GM12891 (cell line): ENCODE data around the gene UBR2.

ENCODE experiments used
- DNase-seq: peaks from one replicate; pipeline ENCODE4 v3.0.0; 2011; ENCODE audit warnings: low spot score; ENCODE audit not compliant: insufficient read length
- FAIRE-seq: peaks from 2 replicates; lab custom pipeline; 2011; peaks lifted over from hg19 to GRCh38; lab: Jason Lieb, UNC
- PAX5 ChIP-seq: IDR thresholded peaks from 2 replicates; pipeline ENCODE4 v1.6.1; 2011; ENCODE audit warnings: low read length, moderate library complexity, mild to moderate bottlenecking; ENCODE audit not compliant: insufficient read depth, severe bottlenecking
- POLR2A ChIP-seq: IDR thresholded peaks from 2 replicates; pipeline ENCODE4 v1.6.1; 2011; ENCODE audit warnings: low read depth, low read length, control low read depth
- POLR2AphosphoS5 ChIP-seq: IDR thresholded peaks from 2 replicates; pipeline ENCODE4 v1.6.1; 2011; ENCODE audit warnings: low read depth, low read length, control low read depth
- POU2F2 ChIP-seq: IDR thresholded peaks from 2 replicates; pipeline ENCODE4 v1.6.1; 2011; ENCODE audit warnings: low read depth, mild to moderate bottlenecking, control low read depth, low read length, moderate library complexity
- SPI1 ChIP-seq: IDR thresholded peaks from 2 replicates; pipeline ENCODE4 v1.6.1; 2011; ENCODE audit warnings: low read depth, low read length, control low read depth
- TAF1 ChIP-seq: IDR thresholded peaks from 2 replicates; pipeline ENCODE4 v1.6.1; 2011; ENCODE audit warnings: low read depth, low read length, control low read depth

Gene UBR2

DNA sequence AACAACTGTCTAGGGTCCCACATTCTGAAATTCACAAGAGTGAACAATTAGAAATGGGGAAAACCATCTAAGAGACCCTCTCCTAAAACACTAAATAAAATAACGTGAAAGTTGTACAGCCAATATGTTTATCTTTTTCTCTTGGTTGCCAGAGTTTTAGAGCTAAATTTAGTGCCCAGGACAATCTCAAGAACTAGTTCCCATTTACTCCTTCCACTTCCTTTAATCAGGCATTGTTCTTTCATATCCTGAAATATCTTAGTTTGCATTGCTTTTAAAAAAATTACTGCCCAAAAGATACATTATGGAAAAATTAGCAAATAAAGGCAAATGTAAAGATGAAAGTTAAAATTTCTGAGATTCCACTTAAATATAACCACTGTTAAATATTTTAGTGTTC, 33.1 kb upstream of the UBR2 start:
- FAIRE-seq (no peak), DNase-seq (no peak)
- TF ChIP-seq TAF1: no peak
- TF ChIP-seq POLR2AphosphoS5: no peak
- TF ChIP-seq SPI1: no peak
- no peak for TF ChIP-seq POU2F2
- TF ChIP-seq PAX5: no peak

DNA sequence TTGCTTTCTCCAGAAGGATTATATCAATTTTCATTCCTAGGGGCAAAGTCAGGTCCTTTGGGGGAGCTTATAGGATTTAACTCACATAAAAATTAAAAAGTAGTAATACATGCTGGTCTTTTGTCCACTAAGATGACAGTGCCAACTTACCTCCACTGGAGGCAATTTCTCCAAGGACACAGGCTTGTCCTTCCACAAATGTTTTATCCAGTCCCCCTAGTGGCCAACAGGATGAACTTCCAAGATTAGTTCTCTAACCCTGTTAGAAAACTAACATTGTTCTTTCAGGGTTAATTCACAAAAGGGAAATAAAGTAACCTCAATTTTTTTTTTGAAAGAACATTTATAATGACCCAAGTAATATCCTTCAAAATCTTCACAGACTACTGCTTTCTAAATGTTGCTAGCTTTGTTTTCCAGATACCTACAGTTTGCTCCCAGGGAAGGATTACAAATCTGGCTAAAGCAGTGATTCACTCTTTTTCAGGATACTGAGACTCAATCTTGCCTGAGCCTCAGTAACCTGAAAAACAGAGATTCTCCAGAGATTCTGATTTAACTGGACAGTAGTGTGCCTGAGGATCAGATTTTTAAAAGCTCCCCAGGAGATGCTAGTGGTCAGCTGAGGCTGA, 31.7 kb upstream of the UBR2 start:
- FAIRE-seq (peak; percentile 64), DNase-seq (no peak)
- no peak for TF ChIP-seq TAF1
- no peak for TF ChIP-seq POLR2AphosphoS5
- TF ChIP-seq SPI1: no peak
- no peak for TF ChIP-seq PAX5
- no peak for TF ChIP-seq POU2F2
- no peak for TF ChIP-seq POLR2A

DNA sequence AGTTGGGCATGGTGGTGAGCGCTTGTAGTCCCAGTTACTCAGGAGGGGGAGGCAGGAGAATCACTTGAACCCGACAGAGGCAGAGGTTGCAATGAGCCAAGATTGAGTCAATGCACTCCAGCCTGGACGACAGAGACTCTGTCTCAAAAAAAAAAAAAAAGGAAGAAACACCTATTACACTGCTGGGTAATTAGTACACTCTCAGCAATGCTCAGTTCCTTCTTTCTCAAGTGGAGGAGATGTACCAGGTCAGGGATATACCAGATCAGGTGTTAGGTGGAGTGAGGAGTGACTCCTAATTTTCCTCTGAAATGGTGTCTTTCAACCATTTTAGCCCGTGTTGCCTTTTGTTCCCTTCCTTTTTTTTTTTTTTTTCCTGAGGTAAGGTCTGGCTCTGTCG, 30.0 kb upstream of the UBR2 start:
- TF ChIP-seq SPI1 (peak; percentile 18; the same call in 1 of the 2 replicates), PAX5 (no peak)
- FAIRE-seq: no peak
- no peak for DNase-seq

DNA sequence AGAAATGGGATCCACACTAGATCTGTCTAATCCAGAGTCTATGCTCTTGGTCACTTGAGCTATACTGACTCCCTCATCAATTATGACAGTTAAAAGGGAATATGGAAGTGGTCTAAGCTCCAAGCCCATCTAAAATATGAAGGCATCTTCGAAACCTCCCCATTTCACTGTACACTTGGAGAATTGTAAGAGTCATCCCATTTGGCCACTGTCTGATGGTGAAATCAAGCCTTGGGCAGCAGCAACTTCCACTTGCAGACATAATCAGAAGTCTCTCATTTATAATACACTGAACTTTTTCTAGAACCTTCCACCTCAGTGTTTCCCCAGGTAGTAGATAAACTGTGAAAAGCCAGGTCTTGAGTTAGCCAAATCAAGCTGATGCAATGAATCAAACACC, 26.3 kb upstream of the UBR2 start:
- TF ChIP-seq TAF1 (no peak), POLR2A (no peak), PAX5 (no peak), POU2F2 (no peak), POLR2AphosphoS5 (no peak), SPI1 (no peak)
- DNase-seq (no peak), FAIRE-seq (no peak)

DNA sequence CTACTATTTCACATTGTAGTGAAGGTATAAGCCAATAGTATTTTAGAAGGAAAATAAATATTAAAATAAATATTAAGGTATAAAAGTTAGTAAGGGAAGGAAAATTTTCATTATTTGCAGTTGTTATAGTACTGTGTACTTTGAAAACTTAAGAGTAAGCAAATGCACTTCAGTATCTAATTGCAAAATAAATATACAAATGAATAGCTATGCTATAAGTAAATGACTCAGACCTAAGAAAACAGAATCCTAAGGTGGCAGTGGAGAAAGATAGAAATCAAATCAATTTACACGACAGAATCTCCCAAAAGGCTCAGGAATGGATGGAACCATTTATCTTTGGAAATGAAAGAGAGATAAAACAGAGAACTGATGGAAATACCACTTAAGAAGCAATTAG, 24.7 kb upstream of the UBR2 start:
- FAIRE-seq (no peak), DNase-seq (no peak)
- TF ChIP-seq SPI1 (no peak), PAX5 (no peak), POLR2AphosphoS5 (no peak), POU2F2 (no peak)

DNA sequence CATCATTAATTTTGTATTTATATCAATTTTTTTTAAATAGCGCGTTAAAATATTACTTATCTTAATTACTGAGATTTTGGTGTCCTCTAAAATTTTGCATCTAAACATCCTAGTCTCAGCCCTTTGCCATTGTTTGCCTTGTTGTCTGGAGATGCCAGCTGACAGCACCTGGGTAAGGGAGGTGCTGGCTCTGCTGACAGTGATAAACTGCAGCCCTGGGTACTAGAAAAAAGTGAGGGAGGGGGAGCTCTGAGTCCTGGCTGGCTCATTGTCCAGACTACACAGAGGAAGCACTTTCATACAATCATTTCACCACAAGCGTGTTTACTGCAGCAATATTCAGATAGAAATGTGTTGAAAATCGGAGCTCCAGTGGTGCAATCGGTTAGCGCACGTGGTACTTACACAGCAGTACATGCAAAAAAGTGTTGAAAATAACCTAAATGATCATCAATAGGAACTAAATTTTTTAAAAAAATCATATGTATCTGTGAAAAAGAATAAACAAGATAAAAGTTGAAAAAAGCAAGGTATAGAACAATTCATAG, 18.5 kb upstream of the UBR2 start:
- DNase-seq (no peak), FAIRE-seq (no peak)
- TF ChIP-seq SPI1 (no peak), POLR2A (no peak), POLR2AphosphoS5 (no peak), POU2F2 (no peak), TAF1 (no peak), PAX5 (no peak)

DNA sequence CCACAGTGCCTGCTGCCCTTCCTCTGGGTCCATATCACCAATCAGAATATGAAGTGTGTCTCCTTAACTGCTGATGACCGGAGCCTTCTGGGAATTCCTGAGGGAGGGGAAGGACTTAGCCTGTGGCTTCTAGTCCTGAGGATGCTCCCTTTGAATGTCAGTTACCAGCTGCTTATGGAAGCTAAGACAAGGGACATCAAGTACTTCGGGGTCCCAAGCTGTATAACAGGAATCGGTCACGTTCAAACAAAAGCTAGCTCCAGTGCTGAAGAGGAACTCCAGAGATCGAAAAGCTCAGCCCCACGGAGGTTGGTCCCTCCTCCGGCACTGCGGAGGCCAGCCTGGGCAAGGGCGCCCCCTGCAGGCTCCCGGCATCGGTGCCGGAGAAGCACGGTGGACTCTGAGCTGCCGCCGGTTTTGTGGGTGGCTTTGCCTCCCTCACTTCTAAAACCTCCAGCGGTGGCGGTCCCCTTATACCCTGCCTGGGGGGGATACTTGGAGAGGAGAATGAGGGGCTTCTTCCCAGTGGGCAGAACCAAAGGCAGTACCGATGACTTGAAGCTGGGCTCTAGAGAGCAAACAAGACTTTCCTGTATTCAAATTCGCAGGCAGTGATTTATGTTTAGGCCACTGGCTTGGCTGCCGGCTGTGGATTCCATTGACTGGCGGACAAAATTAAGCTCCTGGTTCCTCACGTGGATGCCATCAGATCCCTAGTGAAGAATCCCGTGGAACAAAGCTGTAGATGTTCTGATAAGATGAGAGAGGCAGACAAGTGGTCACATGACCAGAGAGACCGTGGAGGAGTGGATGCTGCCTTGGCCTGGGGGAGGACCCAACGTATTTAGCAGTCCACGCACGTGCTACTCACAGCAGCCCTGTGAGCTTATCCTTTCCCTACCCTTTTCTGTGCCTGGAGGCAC, 16.2 kb upstream of the UBR2 start:
- FAIRE-seq (peak; percentile 94), DNase-seq (peak; percentile 84)
- TF ChIP-seq SPI1 (peak; percentile 72), TAF1 (no peak), POLR2A (no peak), PAX5 (no peak), POLR2AphosphoS5 (no peak), POU2F2 (0 out of 2 replicates have a peak, but pooled peaks have one; percentile 5)

DNA sequence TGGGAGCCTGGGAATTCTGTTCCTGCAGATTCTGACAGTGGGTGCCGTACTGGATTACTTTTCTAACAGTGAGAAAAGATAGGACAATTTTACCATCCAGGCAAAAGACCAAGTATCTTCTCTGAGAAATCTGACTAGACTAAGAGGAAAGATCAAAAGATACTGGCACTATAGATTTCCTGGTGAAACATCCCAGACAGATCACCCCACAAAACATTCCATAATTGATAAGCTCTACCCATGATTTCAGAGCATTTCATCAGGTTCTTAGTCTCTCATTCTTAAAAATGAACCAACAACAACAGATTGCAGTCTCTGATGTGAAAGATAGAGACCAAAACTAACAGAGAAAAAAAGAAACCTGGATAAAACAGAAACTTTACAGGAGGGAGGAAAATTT, 13.6 kb upstream of the UBR2 start:
- TF ChIP-seq PAX5 (no peak), SPI1 (no peak), TAF1 (no peak), POLR2A (no peak), POU2F2 (no peak), POLR2AphosphoS5 (no peak)
- no peak for FAIRE-seq
- no peak for DNase-seq

DNA sequence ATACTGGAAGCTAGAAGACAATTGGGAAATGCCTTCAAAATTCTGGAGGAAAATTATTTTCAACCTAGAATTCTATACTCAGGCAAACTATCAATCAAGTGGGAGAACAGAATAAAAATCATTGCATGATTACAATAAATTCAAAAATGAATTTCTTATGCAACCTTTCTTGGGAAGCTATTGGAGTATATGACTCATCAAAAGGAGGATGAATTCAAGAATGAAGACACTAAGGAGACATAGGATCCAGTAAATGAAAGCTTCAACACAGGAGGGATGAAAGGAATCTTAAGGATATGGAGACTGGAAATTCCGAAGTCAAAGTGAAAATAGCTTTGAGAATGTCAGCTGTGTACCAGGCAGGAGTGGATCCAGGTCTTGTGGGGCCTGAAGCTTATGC, 12.6 kb upstream of the UBR2 start:
- no peak for DNase-seq
- TF ChIP-seq PAX5: no peak
- no peak for TF ChIP-seq POLR2A
- no peak for TF ChIP-seq POU2F2
- TF ChIP-seq TAF1: no peak
- no peak for TF ChIP-seq SPI1
- TF ChIP-seq POLR2AphosphoS5: no peak
- FAIRE-seq: no peak
